Measurements from ENCODE around the gene FADS2.

Gene FADS2

DNA sequence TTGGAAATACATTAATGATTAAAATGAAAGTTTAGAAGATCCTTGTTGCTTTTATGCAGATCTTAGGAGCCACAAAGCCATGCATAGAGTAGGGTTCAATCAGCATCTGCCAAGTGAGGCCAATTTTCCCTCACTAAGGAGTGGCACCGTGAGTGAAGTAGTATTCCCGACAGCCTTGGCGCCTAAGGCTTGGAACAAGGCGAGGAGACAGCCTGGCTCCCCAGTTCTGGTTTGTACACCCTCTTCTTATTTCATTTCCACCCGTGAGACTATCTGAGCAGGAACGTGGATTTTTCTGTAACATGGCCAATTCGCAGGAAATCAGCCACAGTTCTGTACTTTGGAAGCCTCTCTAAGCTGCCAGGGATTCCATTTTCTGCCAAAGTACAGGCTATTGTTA, 22.6 kb downstream of the FADS2 start:
- no peak for DNase-seq

DNA sequence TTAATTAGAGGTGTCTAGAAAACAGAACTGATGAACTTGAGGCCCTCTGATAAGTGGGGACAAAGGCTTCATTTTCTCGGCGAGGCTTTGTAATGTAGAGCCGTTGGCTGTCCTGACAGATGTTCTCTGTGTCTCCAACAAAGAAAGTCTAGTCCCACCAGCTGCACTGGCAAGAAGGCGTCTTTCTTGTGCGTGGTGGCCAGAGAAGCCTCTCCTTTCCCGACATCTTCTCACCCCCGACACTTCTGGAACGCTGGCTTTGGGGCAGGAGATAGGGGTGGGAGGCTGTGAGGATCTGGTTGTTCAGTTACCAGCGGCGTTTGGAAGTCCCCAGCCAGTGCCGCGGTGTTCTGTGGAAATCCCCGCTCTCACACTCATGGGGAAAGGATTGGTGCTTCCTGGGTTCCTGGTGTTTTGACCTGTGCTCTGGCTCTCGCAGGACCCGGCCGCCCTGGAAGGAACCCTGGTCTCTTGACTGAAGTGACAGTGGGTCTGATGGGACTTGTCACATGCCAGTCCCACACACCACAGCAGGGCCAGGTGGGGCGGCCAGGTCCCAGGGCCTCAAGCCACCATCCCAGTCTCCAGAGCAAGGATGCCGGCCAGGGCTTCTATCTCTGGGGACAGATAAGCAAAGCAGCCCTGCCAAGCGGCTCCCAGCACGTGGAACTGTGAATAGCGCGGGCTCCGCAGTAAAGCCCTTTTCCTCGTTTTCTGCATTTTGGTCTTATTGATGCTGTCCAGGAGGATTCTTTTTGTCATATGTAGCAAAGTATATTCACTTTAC, 23.2 kb downstream of the FADS2 start:
- no peak for DNase-seq

DNA sequence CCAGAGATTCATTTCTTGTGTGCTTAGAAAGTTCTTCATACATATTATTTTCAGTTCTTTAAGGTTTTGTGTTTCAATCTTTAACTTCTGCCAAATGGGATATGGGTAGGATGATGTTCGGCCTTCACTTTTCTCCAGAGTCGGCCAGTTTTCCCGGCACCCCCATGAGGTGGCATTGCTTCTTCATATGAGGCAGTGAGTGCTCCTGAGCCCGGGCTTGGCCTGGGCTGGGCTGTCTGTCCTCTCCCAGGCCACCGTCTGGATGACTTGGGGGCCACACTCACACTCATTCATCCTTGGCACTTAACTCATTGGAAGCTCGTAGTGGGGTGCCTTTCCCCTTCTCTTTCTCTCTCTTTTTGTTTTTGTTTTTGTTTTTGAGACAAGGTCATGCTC, 23.8 kb downstream of the FADS2 start:
- DNase-seq: no peak

DNA sequence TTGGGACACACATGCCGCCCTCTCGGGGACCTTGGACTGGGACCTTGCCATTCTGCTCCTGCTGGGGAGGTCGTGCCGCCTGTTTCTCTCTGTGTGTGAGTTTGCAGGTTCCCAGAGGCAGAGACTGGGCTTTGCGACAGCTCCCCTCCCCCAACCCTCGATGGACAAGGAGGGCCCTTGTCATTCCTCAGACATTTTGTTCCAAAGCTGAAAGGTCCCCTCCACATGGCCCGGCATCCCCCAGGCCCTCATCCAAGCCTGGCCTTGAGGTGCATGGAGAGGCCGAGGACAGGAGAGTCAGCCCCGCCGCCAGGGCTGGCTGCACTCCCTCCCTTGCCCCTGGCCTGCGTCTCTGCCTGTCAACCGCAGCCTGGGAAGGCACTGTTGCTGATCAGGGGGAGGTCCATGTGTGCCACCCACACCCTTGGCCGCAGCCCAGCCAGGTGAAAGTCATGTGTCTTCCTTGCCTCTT, 25.6 kb downstream of the FADS2 start:
- no peak for DNase-seq

DNA sequence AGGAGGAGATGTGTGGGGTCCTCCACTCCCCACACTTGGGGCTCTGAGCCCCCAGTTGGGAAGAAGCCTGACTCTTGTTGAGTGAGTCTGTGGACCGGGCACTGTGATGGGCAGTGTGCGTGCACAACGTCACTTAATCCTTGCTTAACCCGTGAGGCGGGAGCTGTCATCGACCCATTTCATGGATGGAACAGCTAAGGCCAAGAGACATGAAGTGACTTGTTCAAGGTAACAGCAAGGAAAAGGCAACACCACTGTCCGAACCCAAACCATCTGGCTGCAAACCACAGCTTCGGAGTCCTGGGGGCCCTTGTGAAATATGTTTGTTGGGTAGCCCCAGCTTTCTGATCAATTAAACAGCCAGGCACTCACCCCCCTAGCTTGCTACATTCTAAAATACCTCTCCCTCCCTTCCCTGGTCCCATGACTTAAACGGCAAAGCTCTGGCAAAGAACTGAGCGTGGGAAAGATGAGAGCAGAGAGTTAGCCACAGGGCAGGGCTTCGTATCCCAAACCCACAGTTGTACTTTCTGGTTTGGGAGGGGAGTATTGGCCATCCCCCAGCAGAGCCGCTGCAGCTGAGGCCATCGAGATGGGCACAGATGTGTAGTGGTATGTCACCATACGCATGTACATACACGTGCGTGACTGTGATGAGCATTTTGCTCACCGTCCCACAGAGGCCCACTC, 26.3 kb downstream of the FADS2 start:
- no peak for DNase-seq

DNA sequence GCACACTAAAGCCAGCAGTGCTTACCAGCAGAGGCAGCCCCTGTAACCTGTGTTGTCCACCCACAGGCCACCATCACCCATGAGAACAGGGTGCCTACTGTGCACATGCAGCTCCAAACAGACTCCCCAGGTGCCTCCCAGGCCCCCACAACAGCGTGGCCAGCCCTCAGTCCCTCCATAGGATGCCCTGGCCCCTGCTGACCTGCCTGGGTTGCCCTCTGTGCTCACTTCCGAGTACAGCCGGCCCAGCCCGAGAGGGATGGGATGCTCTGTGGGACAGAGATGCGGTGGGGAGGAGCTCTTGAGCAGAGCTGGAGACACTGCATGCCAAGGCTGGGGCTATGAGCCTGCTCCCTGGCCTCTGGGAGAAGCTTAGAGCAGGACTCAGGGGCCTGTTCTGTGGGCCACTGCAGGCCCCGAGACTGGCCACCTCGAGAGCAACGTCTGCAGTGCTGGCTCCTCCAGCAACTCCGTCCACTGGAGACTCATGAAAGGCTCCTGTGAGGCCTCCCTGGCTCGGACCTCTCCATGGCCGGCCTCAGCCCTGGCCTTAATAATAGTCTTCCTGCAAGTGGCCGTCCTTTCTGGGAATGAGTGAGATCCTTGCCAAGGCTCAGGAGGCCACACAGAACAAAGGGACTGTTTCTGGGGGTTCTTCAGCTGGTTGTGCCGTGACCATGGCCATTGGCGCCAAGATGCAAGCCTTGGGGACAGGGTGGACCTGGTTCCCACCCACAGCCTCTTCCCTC, 27.0 kb downstream of the FADS2 start:
- DNase-seq: no peak

DNA sequence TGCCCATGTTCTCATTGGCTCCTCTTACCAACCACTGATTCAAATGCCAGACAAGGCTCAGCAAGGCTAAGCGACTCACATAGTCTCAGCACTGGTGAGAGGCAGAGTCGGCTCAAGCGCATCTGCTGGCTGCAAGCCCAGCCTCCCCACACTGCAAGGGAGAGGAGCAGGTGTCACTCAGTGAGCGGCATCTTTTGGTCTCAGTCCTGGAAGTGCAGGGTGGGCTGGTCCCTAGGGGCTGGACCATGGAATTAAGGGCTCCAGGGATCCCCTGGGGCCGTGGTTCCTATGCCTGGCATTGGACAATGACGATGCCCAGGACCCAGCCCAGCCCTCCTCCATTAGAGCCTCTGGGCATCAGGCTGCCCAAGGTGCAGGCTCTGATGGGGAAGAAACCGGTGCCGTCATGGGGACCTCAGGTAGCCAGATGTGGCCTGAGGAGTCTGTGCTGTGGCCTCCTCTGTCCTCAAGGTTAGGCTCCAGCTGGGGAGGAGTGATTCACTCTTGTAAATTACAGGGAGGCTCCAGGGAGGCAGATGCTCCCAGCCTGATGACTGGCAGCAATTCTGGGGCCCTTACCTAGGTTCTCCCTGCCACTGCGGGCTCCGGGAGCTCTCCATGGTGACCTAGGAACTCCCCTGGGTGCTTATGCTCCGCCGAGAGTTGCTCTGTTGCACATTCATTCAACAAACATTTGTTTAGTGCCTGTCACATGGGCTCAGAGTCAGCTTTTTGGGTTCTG, 28.0 kb downstream of the FADS2 start:
- DNase-seq: no peak

DNA sequence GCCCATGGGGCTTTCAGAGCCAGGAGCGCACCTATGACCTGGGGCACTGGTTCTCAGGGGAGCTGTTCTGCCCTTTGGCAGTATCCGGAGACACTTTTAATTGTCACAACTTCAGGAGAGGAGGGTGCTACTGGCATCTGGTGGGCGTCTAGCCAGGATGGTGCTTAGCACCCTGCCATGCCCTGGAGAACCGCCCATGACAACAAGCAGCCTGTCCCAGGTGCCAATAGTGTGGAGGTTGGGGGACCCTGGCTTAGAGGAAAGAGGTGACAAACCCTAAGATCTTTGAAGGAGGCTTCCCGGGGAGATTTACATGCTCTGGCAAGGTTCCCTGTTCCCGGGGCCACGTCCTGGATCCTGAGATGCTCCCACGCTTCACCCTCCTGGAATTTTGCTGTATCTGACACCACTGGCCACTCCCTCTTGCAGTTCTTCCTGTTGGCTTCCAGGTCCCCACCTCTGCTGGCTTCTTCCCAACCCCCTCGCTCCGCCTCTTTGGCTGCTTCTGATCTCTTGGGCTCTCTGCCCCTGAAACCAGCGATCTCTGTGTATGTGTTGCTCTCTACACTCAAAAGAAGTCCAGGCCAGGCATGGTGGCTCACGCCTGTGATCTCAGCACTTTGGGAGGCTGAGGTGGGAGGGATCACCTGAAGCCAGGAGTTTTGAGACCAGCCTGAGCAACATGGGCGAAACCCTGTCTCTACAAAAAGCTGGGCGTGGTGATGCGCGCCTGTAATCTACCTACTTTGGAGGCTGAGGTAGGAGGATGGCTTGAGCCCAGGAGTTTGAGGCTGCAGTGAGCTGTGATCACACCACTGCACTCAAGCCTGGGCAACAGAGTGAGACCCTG, 32.2 kb downstream of the FADS2 start:
- no peak for DNase-seq

DNA sequence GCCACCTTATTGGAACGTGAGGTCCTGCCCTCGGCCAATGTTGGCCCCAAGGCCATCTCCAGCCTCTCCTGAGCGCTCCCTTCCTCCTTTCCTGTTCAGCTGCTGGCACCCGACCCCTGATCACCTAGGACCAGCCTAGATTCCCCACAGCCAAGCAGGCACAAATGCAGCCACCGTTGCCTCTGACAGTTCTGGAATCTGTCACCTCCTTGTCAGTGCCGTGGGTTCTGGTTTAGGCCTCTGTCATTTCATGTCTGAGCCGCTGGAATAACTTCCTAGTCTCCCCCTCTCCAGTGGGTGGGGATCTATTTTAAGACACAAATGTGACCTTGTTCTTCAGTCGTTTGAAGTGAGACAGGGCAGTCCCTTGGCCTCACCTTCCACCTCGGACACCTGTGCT, 33.5 kb downstream of the FADS2 start:
- DNase-seq: no peak

DNA sequence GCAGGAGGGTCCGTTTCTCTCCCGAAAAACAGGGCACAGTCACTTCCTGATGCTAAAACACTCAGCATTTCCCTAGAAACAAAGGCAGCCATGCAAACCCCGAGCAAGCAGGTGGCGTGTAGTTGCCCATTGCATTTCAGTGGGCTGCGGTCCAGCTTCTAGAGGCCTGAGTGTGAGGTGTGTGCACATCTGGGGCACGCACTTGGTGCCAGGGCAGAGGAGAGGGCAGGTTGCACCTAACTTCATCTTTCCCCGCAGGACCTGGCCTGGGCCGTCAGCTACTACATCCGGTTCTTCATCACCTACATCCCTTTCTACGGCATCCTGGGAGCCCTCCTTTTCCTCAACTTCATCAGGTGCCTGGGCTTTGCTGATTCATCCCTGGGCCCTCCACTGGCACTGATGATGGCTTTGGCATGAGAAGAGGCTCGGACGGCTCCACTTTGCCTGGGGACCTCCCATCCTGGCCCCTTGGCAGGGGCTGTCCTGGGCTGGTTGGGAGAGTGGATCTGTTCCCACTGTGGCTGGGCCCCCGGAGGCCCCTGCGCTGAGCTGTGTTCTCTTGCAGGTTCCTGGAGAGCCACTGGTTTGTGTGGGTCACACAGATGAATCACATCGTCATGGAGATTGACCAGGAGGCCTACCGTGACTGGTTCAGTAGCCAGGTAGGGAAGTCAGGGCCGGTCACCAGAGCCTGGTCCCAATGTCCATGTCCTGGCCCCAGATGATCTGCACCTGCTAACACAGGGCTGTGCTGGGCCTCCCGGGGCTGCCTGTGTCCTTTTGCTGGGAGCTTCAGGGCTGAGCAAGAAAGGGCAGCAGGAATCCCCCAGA, 34.8 kb downstream of the FADS2 start:
- no peak for DNase-seq

DNA sequence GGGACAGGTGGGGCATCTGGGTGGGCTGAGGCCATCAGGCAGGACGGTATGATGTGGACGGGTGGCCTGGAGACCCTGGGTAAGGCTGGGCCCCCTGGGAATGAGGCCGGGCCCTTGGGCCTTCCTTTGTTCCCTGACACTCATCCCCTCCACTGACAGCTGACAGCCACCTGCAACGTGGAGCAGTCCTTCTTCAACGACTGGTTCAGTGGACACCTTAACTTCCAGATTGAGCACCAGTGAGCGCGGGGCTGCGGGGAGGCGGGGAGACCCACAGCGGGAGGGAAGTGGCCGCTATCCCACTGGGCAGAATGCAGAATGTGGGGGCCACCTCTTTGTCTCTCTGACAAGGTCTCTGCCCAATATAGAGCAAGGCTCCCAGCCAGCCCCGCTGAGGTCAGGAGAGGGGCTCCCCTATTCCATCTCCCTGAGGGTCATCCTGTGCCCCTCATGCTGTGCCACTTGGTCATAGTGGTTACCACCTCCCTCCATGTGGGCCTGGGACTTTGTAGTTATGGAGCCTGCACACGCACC, 35.5 kb downstream of the FADS2 start:
- no peak for DNase-seq

DNA sequence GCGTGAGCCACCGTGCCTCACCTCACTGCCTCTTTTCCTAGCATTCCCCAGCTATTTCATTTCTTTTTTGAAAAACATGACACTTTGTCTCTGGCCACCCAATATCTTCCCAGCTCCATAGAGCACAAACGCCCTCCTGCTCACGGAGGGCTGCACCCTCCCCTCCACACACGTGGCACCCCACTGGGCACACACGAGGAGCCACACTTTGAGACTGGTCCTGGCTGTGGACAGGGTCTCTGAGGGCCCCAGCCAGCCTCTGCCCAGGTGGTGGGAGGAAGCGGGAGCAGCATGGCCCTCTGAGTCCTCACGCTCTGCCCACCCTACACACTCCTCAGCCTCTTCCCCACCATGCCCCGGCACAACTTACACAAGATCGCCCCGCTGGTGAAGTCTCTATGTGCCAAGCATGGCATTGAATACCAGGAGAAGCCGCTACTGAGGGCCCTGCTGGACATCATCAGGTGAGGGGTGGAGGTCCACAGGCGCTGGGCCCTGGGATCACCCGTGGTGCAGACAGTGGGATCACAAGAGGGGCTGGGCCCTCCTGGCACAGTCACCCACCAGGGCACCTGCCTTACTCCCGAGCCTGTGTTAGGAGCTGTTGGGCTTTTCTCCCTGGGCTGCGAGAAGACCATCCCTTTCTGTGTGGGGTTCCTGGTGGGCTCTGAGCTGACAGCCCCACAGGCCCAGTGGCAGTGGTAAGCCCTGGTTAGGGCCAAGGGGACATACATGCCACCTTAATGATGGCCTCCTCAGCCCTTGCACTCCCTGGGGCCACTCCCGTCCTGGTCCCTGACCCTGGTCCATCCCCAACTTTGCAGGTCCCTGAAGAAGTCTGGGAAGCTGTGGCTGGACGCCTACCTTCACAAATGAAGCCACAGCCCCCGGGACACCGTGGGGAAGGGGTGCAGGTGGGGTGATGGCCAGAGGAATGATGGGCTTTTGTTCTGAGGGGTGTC, 37.0 kb downstream of the FADS2 start:
- no peak for DNase-seq

DNA sequence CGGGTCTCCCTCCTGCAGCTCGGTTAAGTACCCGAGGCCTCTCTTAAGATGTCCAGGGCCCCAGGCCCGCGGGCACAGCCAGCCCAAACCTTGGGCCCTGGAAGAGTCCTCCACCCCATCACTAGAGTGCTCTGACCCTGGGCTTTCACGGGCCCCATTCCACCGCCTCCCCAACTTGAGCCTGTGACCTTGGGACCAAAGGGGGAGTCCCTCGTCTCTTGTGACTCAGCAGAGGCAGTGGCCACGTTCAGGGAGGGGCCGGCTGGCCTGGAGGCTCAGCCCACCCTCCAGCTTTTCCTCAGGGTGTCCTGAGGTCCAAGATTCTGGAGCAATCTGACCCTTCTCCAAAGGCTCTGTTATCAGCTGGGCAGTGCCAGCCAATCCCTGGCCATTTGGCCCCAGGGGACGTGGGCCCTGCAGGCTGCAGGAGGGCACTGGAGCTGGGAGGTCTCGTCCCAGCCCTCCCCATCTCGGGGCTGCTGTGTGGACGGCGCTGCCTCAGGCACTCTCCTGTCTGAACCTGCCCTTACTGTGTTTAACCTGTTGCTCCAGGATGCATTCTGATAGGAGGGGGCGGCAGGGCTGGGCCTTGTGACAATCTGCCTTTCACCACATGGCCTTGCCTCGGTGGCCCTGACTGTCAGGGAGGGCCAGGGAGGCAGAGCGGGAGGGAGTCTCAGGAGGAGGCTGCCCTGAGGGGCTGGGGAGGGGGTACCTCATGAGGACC, 38.3 kb downstream of the FADS2 start:
- no peak for DNase-seq

DNA sequence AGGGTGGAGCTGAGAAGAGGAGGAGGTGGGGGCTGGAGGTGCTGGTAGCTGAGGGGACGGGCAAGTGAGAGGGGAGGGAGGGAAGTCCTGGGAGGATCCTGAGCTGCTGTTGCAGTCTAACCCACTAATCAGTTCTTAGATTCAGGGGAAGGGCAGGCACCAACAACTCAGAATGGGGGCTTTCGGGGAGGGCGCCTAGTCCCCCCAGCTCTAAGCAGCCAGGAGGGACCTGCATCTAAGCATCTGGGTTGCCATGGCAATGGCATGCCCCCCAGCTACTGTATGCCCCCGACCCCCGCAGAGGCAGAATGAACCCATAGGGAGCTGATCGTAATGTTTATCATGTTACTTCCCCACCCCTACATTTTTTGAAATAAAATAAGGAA, 38.9 kb downstream of the FADS2 start:
- DNase-seq: no peak

DNA sequence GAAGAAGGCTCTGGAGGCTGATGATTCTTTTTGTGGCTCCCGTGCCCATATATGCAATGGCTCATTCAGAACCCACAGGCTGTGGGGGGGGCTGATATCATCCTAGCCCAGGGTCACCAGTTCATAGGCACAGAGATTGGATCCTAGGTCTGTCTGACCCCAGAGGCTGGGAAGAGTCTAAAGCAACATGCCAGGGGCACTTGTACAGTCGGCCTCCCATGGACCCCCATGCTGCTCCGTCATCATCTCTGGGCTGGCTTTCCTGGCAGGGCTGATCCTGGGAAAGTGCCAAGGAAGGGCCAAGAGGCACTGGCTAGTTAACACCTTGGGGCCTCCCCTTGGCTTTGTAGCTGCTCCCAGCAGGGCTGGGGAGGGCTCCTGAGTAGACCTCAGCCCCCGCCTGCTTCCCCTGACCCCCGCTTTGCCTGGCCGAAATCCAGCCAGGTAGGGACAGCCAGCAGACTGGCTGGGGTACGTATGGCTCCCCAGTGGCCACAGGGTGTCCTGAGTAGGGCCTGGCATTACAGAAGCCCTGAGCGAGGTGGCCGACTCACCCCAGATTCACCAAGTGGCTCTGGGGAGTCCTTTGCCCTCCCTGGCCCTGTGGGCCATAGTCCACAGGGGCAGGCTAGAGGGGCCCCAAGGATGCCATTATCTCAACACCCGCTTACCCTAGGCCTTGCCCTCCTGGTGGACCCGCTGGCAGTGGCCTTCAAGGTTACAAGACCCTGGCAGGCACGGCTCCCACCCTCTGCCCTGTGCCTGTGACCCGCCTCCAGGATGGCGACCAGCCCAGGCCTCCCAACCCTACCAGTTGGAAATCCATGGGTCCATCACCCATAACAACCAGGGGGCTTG, 40.7 kb downstream of the FADS2 start:
- no peak for DNase-seq

DNA sequence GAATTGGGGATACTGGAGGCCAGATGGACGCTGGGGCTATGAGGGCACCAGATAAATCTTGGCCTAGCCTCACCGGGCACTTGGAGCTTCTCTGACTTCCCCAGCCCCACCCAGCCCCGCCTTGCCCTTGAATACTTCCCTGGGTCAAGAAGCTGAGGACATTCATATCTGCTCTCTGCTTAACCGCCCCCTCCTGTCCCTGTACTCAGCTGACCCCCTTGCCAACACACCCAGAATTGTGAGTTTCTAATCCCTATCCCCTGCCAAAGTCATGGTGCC, 41.3 kb downstream of the FADS2 start:
- no peak for DNase-seq

DNA sequence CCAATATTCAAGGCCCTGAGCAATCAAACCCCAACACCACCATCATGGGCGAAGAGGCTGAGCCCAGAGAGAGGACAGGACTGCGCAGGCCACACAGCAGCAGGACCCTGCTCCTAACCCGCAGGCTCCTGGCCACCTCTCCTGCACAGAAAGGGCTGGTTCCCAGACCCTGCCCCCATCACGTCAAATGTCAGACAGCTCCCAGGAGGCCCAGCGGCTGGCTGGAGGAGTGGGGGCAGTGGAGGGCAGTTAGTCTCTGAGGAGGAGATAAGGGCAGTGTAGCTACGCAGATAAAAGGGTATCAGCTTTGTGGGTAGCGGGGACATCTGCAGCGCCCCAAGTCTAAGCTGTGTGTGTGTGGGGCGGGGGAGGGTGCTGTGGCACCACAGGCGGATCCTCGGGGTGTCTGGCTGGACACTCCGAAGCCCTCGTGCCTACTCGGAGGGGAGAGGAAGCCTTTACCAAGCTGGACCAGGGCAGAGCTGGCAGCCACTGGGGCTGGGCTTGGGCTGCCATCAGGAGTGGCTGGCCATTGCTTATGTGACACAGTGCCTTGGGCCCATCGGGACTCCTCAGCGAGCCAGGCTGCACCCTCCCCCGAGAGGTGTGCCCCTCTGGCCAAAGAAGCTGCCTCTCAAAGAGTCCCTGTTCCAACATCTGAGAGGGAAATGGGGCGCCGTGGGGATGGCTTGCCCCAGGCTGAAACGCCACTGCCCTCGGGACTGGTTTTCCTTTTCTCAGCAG, 41.8 kb downstream of the FADS2 start:
- DNase-seq: no peak

Measured in activated CD4-positive, alpha-beta T cell treated with anti-CD3 and anti-CD28 coated beads, Interleukin-2, amount 50 U/mL, for 16 hours (primary cell).